ENCODE results near the gene KLB. TPM values are rescaled to one million over a fixed set of nuclear protein-coding genes. Genes with fewer than 3 reads are reported as not detected.

KLB gene
- total RNA-seq, 1 experiment from 2014 or later = not detected

GRCh38 chr4:39498727-39499020 is 91.9 kb downstream of the KLB start:
- POLR2A ChIA-PET = no interaction called here

More at GRCh38 chr4:39498727-39499020, 91.9 kb downstream of the KLB start:
- Histone ChIP-seq H3K36me3 (ENCODE audit: control insufficient read depth in 1 of 2, insufficient read depth in 2 of 2, low read length in 2 of 2) (peaks cover 13 to 25% of the 10 kb centered on the region in 2 experiments; a peak in 3 of 4 replicates), H3K79me2 (ENCODE audit: insufficient read depth, low read length) (no peaks in the 10 kb centered on the region), H2AFZ (ENCODE audit: low read depth, low read length, poor library complexity, severe bottlenecking) (no peak overlapping the region), H3K4me3 (replicated peaks in 1 of 2; ENCODE audit: low read depth in 1 of 2, low read length in 2 of 2) (no peak overlapping the region), H3K9ac (ENCODE audit: low read length) (no peak overlapping the region), H3K9me3 (ENCODE audit: control insufficient read depth in 1 of 2, insufficient read depth in 1 of 2, low read depth in 1 of 2, low read length in 2 of 2) (no peaks in the 10 kb centered on the region), H3K4me1 (ENCODE audit: control insufficient read depth in 1 of 2, insufficient read depth in 2 of 2, low read length in 2 of 2) (no peaks in the 10 kb centered on the region; a peak in 1 of 4 replicates), H3K4me2 (ENCODE audit: low read length) (no peak overlapping the region), H4K20me1 (ENCODE audit: insufficient read depth) (no peaks in the 10 kb centered on the region), H3K9me2 (ENCODE audit: insufficient read depth) (no peaks in the 10 kb centered on the region), H3K27me3 (ENCODE audit: insufficient read depth, low read length) (no peaks in the 10 kb centered on the region), H3K27ac (ENCODE audit: low read depth, low read length) (no peak overlapping the region)
- RAD21 ChIA-PET (ENCODE audit: low non-redundant PET in 1 of 2, low total read pairs in 2 of 2, uncharacterized antibody in 2 of 2, unreplicated experiment in 2 of 2) = no interaction called here
- BruUV-seq (replicated peaks) = no TSS peak
- DNase-seq (ENCODE audit: low read depth, low spot score) (no peak), ATAC-seq (no peak)
- intact Hi-C loops (cut with micrococcal nuclease) = no loop called here
- CTCF ChIA-PET = no interaction called here
- TF ChIP-seq ZBTB33 (IDR thresholded peaks at IDR 0.05; ENCODE audit: extremely low read depth, insufficient replicate concordance, low read length) = no peak
- no peak for TF ChIP-seq POLR2AphosphoS5 (IDR thresholded peaks at IDR 0.05; ENCODE audit: low read depth, low read length)
- TF ChIP-seq YY1 (IDR thresholded peaks at IDR 0.05; ENCODE audit: extremely low read depth, insufficient replicate concordance, low read depth, low read length) = no peak
- no peak for TF ChIP-seq ZFX (IDR thresholded peaks at IDR 0.05)
- no peak for TF ChIP-seq EZH2 (IDR thresholded peaks at IDR 0.05)
- no peak for TF ChIP-seq ZNF274 (IDR thresholded peaks at IDR 0.05; ENCODE audit: low read depth, low read length)
- TF ChIP-seq CEBPB (IDR thresholded peaks at IDR 0.05; ENCODE audit: low read depth) = no peak
- no peak for TF ChIP-seq FOSL1 (IDR thresholded peaks at IDR 0.05; ENCODE audit: low read depth)
- no peak for TF ChIP-seq EZH2phosphoT487 (IDR thresholded peaks at IDR 0.05; ENCODE audit: borderline replicate concordance)

Small RNA genes lying within 50 kb of the gene (microRNA-seq; reads per million reads assigned to microRNA genes)
- not detected for gene MIR5591 (ENCODE audit: borderline number of aligned reads)

Other genes with a start within 250 kb of the KLB start
- 18.8 TPM for gene WDR19, start 224.4 kb upstream of the KLB start, total RNA-seq (2021; ENCODE audit: unreplicated experiment)
- 52.3 TPM for gene RFC1, start 40.6 kb upstream of the KLB start, total RNA-seq (2021; ENCODE audit: unreplicated experiment)
- gene RPL9, start 52.0 kb downstream of the KLB start, total RNA-seq (2021; ENCODE audit: unreplicated experiment) = 1,657 TPM
- gene LIAS, start 52.1 kb downstream of the KLB start, total RNA-seq (2021; ENCODE audit: unreplicated experiment) = 23.5 TPM
- 67.9 TPM for gene UGDH, start 120.5 kb downstream of the KLB start, total RNA-seq (2021; ENCODE audit: unreplicated experiment)
- gene SMIM14, start 231.9 kb downstream of the KLB start, total RNA-seq (2021; ENCODE audit: unreplicated experiment) = 21.6 TPM

All from HCT116 (cell line).